Gastrocnemius medialis (tissue), 4 donors: Measurements from ENCODE around the gene ERICH6.

Experiments
- POLR2A ChIP-seq, 2 donors: fragments of 450-650 bp; IDR thresholded peaks; one replicate each; pipeline ENCODE4 v1.6.1; 2017; ENCODE audit warnings: antibody characterized with exemption in 2 of 2, mild to moderate bottlenecking in 2 of 2, moderate library complexity in 2 of 2
- TF ChIP-seq, protein P1 (sequence below), 5 experiments: fragments of 450-650 bp in 3 of 5; fragments of 200-600 bp in 2 of 5; sonication (generic) in 2 of 5; IDR thresholded peaks in 4 of 5; conservative IDR thresholded peaks in 1 of 5; 1 replicate in 4 of 5; 2 replicates in 1 of 5; pipeline ENCODE4 v1.5.1; 2016 to 2019; ENCODE audit warnings: antibody characterized with exemption in 5 of 5, mild to moderate bottlenecking in 3 of 5, moderate library complexity in 3 of 5

GRCh38 chr3:150697646-150698045 is 6.1 kb downstream of the ERICH6 start:
- TF ChIP-seq, protein P1, sequence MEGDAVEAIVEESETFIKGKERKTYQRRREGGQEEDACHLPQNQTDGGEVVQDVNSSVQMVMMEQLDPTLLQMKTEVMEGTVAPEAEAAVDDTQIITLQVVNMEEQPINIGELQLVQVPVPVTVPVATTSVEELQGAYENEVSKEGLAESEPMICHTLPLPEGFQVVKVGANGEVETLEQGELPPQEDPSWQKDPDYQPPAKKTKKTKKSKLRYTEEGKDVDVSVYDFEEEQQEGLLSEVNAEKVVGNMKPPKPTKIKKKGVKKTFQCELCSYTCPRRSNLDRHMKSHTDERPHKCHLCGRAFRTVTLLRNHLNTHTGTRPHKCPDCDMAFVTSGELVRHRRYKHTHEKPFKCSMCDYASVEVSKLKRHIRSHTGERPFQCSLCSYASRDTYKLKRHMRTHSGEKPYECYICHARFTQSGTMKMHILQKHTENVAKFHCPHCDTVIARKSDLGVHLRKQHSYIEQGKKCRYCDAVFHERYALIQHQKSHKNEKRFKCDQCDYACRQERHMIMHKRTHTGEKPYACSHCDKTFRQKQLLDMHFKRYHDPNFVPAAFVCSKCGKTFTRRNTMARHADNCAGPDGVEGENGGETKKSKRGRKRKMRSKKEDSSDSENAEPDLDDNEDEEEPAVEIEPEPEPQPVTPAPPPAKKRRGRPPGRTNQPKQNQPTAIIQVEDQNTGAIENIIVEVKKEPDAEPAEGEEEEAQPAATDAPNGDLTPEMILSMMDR (IDR thresholded peaks at IDR 0.05 in 4 of 5, conservative IDR thresholded peaks at IDR 0.05 in 1 of 5): no peak
- TF ChIP-seq POLR2A (IDR thresholded peaks at IDR 0.05): no peak
